Fibroblast of lung (primary cell): ENCODE measurements around the gene PCDHGC4. TPM values are rescaled to one million over a fixed set of nuclear protein-coding genes. Genes with fewer than 3 reads are reported as not detected.

Source experiments
- DNase-seq, 2 donors: peaks; one replicate each; pipeline versions ENCODE4 v3.0.0 to v3.0.0-alpha.2; 2010; ENCODE audit warnings: low read depth in 2 of 2
- H2AFZ ChIP-seq: 2 replicates; pipeline ENCODE4 v1.5.1; 2012; ENCODE audit warnings: low read length, control low read depth, inconsistent platforms
- H3K27ac ChIP-seq: 2 replicates; pipeline ENCODE4 v1.5.1; 2011; ENCODE audit warnings: low read length, control low read depth; ENCODE audit not compliant: insufficient read depth
- H3K27me3 ChIP-seq: 2 replicates; pipeline ENCODE4 v1.5.1; 2011; ENCODE audit warnings: mild to moderate bottlenecking, low read length; ENCODE audit not compliant: control insufficient read depth, insufficient read depth
- H3K36me3 ChIP-seq: 2 replicates; pipeline ENCODE4 v1.5.1; 2011; ENCODE audit warnings: low read length; ENCODE audit not compliant: control insufficient read depth, insufficient read depth
- H3K4me1 ChIP-seq: 2 replicates; pipeline ENCODE4 v1.5.1; 2011; ENCODE audit warnings: low read length; ENCODE audit not compliant: control insufficient read depth, insufficient read depth; ENCODE audit errors: extremely low read depth
- H3K4me2 ChIP-seq: 2 replicates; pipeline ENCODE4 v1.5.1; 2011; ENCODE audit warnings: low read length, control low read depth; ENCODE audit not compliant: insufficient read depth; ENCODE audit errors: extremely low read depth
- H3K4me3 ChIP-seq, 4 experiments: fragments of 200-600 bp in 1 of 4; sonication (generic) in 1 of 4; replicated peaks in 1 of 4; 2 replicates each; pipeline ENCODE4 v1.5.1; 2011 to 2016; ENCODE audit warnings: low read length in 4 of 4, low read depth in 3 of 4, mild to moderate bottlenecking in 3 of 4, control low read depth in 2 of 4, inconsistent platforms in 1 of 4, mixed read lengths in 1 of 4; ENCODE audit not compliant: insufficient read depth in 1 of 4; ENCODE audit errors: control extremely low read depth in 1 of 4
- H3K79me2 ChIP-seq: 2 replicates; pipeline ENCODE4 v1.5.1; 2012; ENCODE audit warnings: mild to moderate bottlenecking, low read length, inconsistent platforms; ENCODE audit not compliant: control insufficient read depth, insufficient read depth
- H3K9ac ChIP-seq: 2 replicates; pipeline ENCODE4 v1.5.1; 2011; ENCODE audit warnings: mild to moderate bottlenecking, low read length, control low read depth; ENCODE audit not compliant: insufficient read depth
- H3K9me3 ChIP-seq: 2 replicates; pipeline ENCODE4 v1.5.1; 2012; ENCODE audit warnings: low read depth, low read length; ENCODE audit not compliant: control insufficient read depth, insufficient read depth
- H4K20me1 ChIP-seq: 2 replicates; pipeline ENCODE4 v1.5.1; 2011; ENCODE audit warnings: low read length; ENCODE audit not compliant: control insufficient read depth, insufficient read depth; ENCODE audit errors: extremely low read depth
- CTCF ChIP-seq, 2 donors: IDR thresholded peaks in 1 of 2; conservative IDR thresholded peaks in 1 of 2; 1 replicate in 1 of 2; 2 replicates in 1 of 2; pipeline ENCODE4 v1.5.1; 2011 to 2012; ENCODE audit warnings: low read length in 2 of 2, control low read depth in 1 of 2, inconsistent platforms in 1 of 2, low read depth in 1 of 2, mild to moderate bottlenecking in 1 of 2
- EZH2 ChIP-seq: IDR thresholded peaks from 2 replicates; pipeline ENCODE4 v1.5.1; 2012; ENCODE audit warnings: low read length, control low read depth, mild to moderate bottlenecking; ENCODE audit errors: missing control alignments
- polyA plus RNA-seq, 2 donors: library from polyadenylated mRNA; depleted of rRNA in 1 of 2; stranded (reverse) in 1 of 2; unstranded in 1 of 2; fragments of >200 nt; gene quantifications; 2 replicates each; pipeline ENCODE4 v1.2.1, GENCODE V29; 2011 to 2012; ENCODE audit warnings: missing spikeins in 1 of 2
- total RNA-seq: library from RNA; depleted of rRNA; stranded (reverse); fragments of >200 nt; gene quantifications from 2 replicates; pipeline ENCODE4 v1.2.1, GENCODE V29; 2014

Gene PCDHGC4
- total and polyA plus RNA-seq, 2 donors (not counting 1 experiment from before 2014, with no cell fraction given): 0.48 to 3.0 TPM

DNA sequence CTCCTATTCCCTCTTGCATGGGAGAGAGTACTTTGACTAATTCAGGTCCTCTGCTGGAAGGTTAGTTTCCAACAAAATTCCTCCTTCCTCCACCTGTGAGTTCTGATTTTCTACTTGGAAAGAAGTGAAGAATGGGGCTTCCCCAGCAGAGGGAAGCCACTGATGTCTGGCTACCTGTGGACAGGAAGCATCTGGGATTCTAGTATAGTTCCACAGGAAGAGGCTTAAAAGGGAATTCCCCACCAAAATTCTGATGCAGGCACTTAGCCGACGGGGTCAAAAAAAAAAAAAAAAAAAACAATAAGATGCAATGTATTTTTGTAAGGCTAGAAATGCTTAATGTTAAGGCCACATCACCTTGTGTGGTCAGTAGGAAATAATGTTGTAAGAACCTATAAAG is 37.5 kb downstream of the PCDHGC4 start:
- Histone ChIP-seq H3K4me3 (no peak overlapping the region), H3K27me3 (no peaks in the 10 kb centered on the region), H3K4me2 (no peak overlapping the region), H4K20me1 (no peaks in the 10 kb centered on the region), H3K36me3 (peaks cover 4% of the 10 kb centered on the region), H3K4me1 (peaks cover 67% of the 10 kb centered on the region), H2AFZ (no peak overlapping the region), H3K9ac (no peak overlapping the region), H3K9me3 (no peaks in the 10 kb centered on the region), H3K79me2 (no peaks in the 10 kb centered on the region), H3K27ac (peak overlapping the region; percentile 16)
- TF ChIP-seq EZH2 (no peak), CTCF (conservative IDR thresholded peaks at IDR 0.05 in 1 of 2, IDR thresholded peaks at IDR 0.05 in 1 of 2; ENCODE audit: low read depth in 1 of 2, low read length in 2 of 2) (no peak)
- DNase-seq: no peak

DNA sequence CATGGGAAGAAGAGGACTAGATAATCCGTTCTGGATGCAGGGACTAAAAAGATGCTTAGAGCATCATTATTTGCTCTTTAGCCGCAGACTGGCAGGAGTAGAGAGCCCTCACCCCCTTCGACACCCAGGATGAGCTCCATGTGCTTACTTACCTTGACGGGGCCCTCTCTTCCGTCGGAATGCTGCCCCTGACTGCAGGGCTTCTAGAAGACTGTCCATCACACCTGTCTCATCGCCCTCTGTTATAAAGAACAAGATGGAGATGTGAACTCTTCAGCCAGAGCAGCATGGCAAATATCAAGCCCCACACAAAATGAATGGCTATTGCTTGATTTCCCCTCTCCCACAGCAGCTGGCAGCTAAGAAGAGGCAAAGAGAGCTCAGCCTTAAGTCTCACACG is 39.2 kb downstream of the PCDHGC4 start:
- peak overlapping the region; percentile 46 for H3K4me2 ChIP-seq
- peaks cover 4% of the 10 kb centered on the region for H3K36me3 ChIP-seq
- no peaks in the 10 kb centered on the region for H4K20me1 ChIP-seq
- peak overlapping the region; percentile 89 for H3K27ac ChIP-seq
- H3K9me3 ChIP-seq: no peaks in the 10 kb centered on the region
- no peak for DNase-seq
- H3K4me1 ChIP-seq: peaks cover 62% of the 10 kb centered on the region
- H3K4me3 ChIP-seq: no peak overlapping the region
- TF ChIP-seq EZH2: no peak
- no peak for TF ChIP-seq CTCF (conservative IDR thresholded peaks at IDR 0.05 in 1 of 2, IDR thresholded peaks at IDR 0.05 in 1 of 2; ENCODE audit: low read depth in 1 of 2, low read length in 2 of 2)
- H3K79me2 ChIP-seq: no peaks in the 10 kb centered on the region
- no peak overlapping the region for H2AFZ ChIP-seq
- H3K27me3 ChIP-seq: no peaks in the 10 kb centered on the region
- no peak overlapping the region for H3K9ac ChIP-seq

DNA sequence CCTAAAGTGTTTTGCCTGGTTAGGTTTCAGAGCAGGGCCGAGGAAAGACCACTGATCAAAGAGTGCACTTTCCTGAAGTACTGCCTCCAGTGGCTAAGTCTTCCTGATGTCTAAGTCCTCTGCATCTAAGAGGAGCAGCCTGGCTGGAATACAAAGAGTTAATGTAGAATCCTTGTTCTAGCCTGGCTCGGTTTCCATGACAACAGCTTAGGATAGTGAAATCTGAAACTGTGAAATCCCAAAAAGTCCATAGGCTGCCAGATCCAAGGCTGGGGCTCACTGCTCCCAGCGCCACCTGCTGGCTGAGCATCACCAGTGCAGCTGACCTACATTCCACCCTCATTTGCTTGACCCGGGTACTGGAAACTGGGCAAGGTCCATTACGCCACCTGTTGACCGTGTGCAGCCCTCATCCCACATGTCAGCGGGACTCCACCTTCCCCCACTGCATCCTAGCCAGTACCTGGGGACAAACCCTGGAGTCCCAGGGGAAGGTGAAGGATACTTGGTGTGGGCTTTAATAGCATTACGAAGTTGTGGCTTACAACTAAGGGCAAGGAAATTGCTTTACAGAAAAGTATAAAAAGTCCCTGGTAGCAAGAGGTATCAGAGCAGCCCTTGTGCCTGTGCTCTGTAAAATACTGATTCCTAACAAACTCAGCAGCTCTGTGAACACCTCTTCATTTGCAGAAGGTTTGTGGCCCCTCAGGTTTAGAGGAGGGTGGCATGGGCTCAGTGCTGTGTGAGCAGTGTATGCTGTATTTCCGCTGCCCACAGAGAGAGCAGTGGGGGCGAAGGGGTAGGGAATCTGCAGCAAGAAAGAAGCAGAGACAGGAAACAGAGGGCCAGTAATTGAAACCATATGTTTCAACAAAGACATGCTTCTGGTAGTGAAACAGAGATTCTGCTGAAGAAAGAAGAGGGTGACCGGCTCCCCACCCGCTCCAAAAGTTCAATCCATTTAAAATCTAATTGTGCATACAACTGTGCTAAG is 40.1 kb downstream of the PCDHGC4 start:
- no peak overlapping the region for H2AFZ ChIP-seq
- H3K36me3 ChIP-seq: peaks cover 4% of the 10 kb centered on the region
- no peaks in the 10 kb centered on the region for H3K9me3 ChIP-seq
- H4K20me1 ChIP-seq: no peaks in the 10 kb centered on the region
- no peaks in the 10 kb centered on the region for H3K27me3 ChIP-seq
- H3K27ac ChIP-seq: peak overlapping the region; percentile 89
- peaks cover 65% of the 10 kb centered on the region for H3K4me1 ChIP-seq
- DNase-seq: peak; percentile 93 to 99
- H3K4me3 ChIP-seq: peak overlapping the region in 2 of 4 experiments; percentile 5 to 36
- H3K79me2 ChIP-seq: no peaks in the 10 kb centered on the region
- H3K4me2 ChIP-seq: peak overlapping the region; percentile 77
- H3K9ac ChIP-seq: no peak overlapping the region
- TF ChIP-seq EZH2 (no peak), CTCF (conservative IDR thresholded peaks at IDR 0.05 in 1 of 2, IDR thresholded peaks at IDR 0.05 in 1 of 2; ENCODE audit: low read depth in 1 of 2, low read length in 2 of 2) (peak; percentile 96 to 99)
